Cardiac muscle cell (in vitro differentiated cells and primary cell): ENCODE data around the gene FCHO2. TPM values are rescaled to one million over a fixed set of nuclear protein-coding genes. Genes with fewer than 3 reads are reported as not detected.
"Not testable (repeated sequence)": the region's sequence is repeated elsewhere in the genome, so short reads cannot be mapped to it uniquely, and the experiment has no call there.

ENCODE experiments used
- DNase-seq, 2 donors: peaks; one replicate each; pipeline versions ENCODE4 v3.0.0 to v3.0.0-alpha.2; 2010 to 2017; ENCODE audit warnings: low read depth in 1 of 2, low spot score in 1 of 2
- H3K27ac ChIP-seq: fragments of 200-600 bp; sonication (generic); 2 replicates; pipeline ENCODE4 v1.5.1; 2016
- H3K27me3 ChIP-seq: fragments of 200-600 bp; sonication (generic); 2 replicates; pipeline ENCODE4 v1.6.0; 2016; ENCODE audit warnings: control low read depth
- H3K36me3 ChIP-seq: fragments of 200-600 bp; sonication (generic); 2 replicates; pipeline ENCODE4 v1.5.1; 2016; ENCODE audit warnings: control low read depth
- H3K4me1 ChIP-seq: fragments of 200-600 bp; sonication (generic); 2 replicates; pipeline ENCODE4 v1.8.1; 2017; ENCODE audit warnings: low read depth, mild to moderate bottlenecking, mixed run types
- H3K4me3 ChIP-seq: fragments of 200-600 bp; sonication (generic); 2 replicates; pipeline ENCODE4 v1.5.1; 2016; ENCODE audit warnings: mild to moderate bottlenecking
- H3K9me3 ChIP-seq: fragments of 200-600 bp; sonication (generic); 2 replicates; pipeline ENCODE4 v1.5.1; 2017; ENCODE audit warnings: low read depth, mild to moderate bottlenecking, control low read depth
- polyA plus RNA-seq: library from polyadenylated mRNA; unstranded; fragments of >200 nt; fragmentation: Nextera tagmentation; extraction: Ambion mirVana; gene quantifications from 2 replicates; pipeline ENCODE4 v1.2.1, GENCODE V29; 2016
- total RNA-seq: library from RNA; depleted of rRNA; stranded (reverse); fragments of >200 nt; gene quantifications from 2 replicates; pipeline ENCODE4 v1.2.3, GENCODE V29; 2016
- TF ChIP-seq, protein P1 (sequence below): IDR thresholded peaks from 2 replicates; pipeline ENCODE4 v1.5.1; 2012; ENCODE audit warnings: low read depth, mild to moderate bottlenecking, low read length

The FCHO2 gene
- total and polyA plus RNA-seq, 2 experiments from 2014 or later: 6.9 to 7.5 TPM

DNA sequence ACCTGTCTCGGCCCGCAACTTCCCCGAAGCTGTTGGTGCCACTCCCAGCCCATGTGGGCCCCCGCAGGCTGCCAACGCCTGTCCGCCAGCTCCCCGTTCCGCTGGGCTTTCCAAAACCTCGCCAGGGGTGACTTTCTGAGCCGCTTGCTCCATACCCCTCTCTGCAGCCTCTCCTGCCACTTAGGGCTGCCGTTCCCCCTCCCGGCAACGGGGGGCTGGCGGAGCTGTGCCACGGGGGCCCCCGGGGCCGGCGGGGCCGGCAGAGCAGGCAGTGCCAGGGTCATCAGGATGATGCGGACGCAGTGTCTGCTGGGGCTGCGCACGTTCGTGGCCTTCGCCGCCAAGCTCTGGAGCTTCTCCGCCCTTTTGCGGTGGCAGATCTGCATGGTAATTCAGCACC lies 40.8 kb downstream of the FCHO2 start:
- peaks cover 3% of the 10 kb centered on the region for H3K36me3 ChIP-seq
- no peak for DNase-seq
- no peak overlapping the region for H3K27ac ChIP-seq
- no peaks in the 10 kb centered on the region for H3K4me1 ChIP-seq
- H3K9me3 ChIP-seq: no peaks in the 10 kb centered on the region
- TF ChIP-seq, protein P1, sequence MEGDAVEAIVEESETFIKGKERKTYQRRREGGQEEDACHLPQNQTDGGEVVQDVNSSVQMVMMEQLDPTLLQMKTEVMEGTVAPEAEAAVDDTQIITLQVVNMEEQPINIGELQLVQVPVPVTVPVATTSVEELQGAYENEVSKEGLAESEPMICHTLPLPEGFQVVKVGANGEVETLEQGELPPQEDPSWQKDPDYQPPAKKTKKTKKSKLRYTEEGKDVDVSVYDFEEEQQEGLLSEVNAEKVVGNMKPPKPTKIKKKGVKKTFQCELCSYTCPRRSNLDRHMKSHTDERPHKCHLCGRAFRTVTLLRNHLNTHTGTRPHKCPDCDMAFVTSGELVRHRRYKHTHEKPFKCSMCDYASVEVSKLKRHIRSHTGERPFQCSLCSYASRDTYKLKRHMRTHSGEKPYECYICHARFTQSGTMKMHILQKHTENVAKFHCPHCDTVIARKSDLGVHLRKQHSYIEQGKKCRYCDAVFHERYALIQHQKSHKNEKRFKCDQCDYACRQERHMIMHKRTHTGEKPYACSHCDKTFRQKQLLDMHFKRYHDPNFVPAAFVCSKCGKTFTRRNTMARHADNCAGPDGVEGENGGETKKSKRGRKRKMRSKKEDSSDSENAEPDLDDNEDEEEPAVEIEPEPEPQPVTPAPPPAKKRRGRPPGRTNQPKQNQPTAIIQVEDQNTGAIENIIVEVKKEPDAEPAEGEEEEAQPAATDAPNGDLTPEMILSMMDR: no peak
- no peaks in the 10 kb centered on the region for H3K27me3 ChIP-seq
- H3K4me3 ChIP-seq: no peak overlapping the region

GRCh38 chr5:72999916-73000315 lies 44.1 kb downstream of the FCHO2 start:
- TF ChIP-seq, protein P1: no peak
- H3K27ac ChIP-seq: no peak overlapping the region
- no peaks in the 10 kb centered on the region for H3K9me3 ChIP-seq
- DNase-seq: no peak
- peaks cover 3% of the 10 kb centered on the region for H3K36me3 ChIP-seq
- H3K4me1 ChIP-seq: no peaks in the 10 kb centered on the region
- no peak overlapping the region for H3K4me3 ChIP-seq
- H3K27me3 ChIP-seq: no peaks in the 10 kb centered on the region

GRCh38 chr5:73005886-73006285 lies 50.0 kb downstream of the FCHO2 start:
- Histone ChIP-seq H3K36me3 (no peaks in the 10 kb centered on the region), H3K27ac (no peak overlapping the region), H3K4me1 (no peaks in the 10 kb centered on the region), H3K27me3 (no peaks in the 10 kb centered on the region), H3K9me3 (no peaks in the 10 kb centered on the region), H3K4me3 (no peak overlapping the region)
- TF ChIP-seq, protein P1: no peak
- DNase-seq: peak in 1 of 2 donors; percentile 19

DNA sequence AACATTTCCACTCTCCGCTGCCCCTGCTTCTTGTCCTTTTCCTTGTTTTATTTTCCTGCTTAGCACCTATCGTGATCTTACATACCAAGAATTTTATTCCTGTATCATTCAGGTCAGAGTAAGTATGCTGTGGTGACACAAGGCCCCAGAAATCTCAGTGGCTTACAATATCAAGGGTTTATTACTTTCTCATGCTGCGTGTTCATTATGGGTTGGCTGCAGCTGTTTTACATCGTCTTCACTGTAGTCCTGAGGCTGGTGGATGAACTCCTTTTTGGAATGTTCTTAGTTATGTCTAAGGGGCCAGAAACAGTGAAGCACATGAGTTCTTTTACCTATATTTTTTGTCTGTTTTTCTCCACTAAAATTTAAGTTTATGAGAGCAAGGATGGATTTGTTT lies 51.2 kb downstream of the FCHO2 start:
- H3K4me3 ChIP-seq: no peak overlapping the region
- H3K9me3 ChIP-seq: no peaks in the 10 kb centered on the region
- no peak for DNase-seq
- H3K4me1 ChIP-seq: no peaks in the 10 kb centered on the region
- H3K36me3 ChIP-seq: no peaks in the 10 kb centered on the region
- no peak overlapping the region for H3K27ac ChIP-seq
- H3K27me3 ChIP-seq: no peaks in the 10 kb centered on the region
- TF ChIP-seq, protein P1: no peak

GRCh38 chr5:73008831-73009230 lies 53.0 kb downstream of the FCHO2 start:
- Histone ChIP-seq H3K27ac (no peak overlapping the region), H3K36me3 (no peaks in the 10 kb centered on the region), H3K27me3 (no peaks in the 10 kb centered on the region), H3K9me3 (no peaks in the 10 kb centered on the region), H3K4me1 (no peaks in the 10 kb centered on the region), H3K4me3 (no peak overlapping the region)
- TF ChIP-seq, protein P1: no peak
- no peak for DNase-seq

GRCh38 chr5:73011612-73012011 lies 55.8 kb downstream of the FCHO2 start:
- H3K27ac ChIP-seq, H3K4me3 ChIP-seq, H3K4me1 ChIP-seq, DNase-seq, H3K36me3 ChIP-seq, H3K27me3 ChIP-seq, H3K9me3 ChIP-seq: not testable (repeated sequence)
